IMR-90 (cell line): Measurements from ENCODE around the gene SPRED2. TPM values are rescaled to one million over a fixed set of nuclear protein-coding genes. Genes with fewer than 3 reads are reported as not detected.
A peak's percentile ranks its signal among the peaks of the same experiment; 100 is the strongest.

Source experiments
- ATAC-seq: fragments of 200-7000 bp; cut with Tn5 transposase; 2 replicates; pipeline ENCODE4 v1.9.1; 2020; ENCODE audit warnings: low read depth, mild to moderate bottlenecking, moderate library complexity
- BruUV-seq: library from RNA; stranded (reverse); fragments of 400-500 nt; replicated peaks from 2 replicates; lab custom pipeline; 2021; lab: Mats Ljungman, UMichigan
- CTCF ChIA-PET: fragments of 300-600 bp; formaldehyde crosslinking; extraction: SDS; loops from one replicate; lab custom pipeline; 2021; ENCODE audit warnings: antibody characterized with exemption; lab: Yijun Ruan, JAX
- POLR2A ChIA-PET: fragments of 300-600 bp; sonication (Branson Sonifier 250); formaldehyde crosslinking; loops from one replicate; lab custom pipeline; 2022; ENCODE audit warnings: antibody characterized with exemption; ENCODE audit not compliant: unreplicated experiment; lab: Charles Lee
- DNase-seq: peaks from one replicate; pipeline ENCODE4 v3.0.0; 2013
- H2AFZ ChIP-seq: replicated peaks from 2 replicates; pipeline ENCODE3; 2013; ENCODE audit warnings: low read length, mild to moderate bottlenecking; ENCODE audit not compliant: poor library complexity
- H2AK5ac ChIP-seq: 2 replicates; pipeline ENCODE4 v1.6.1; 2013; ENCODE audit warnings: low read depth, low read length, inconsistent platforms
- H2AK9ac ChIP-seq: replicated peaks from 2 replicates; pipeline ENCODE3; 2013; ENCODE audit warnings: mild to moderate bottlenecking, low read depth, low read length, moderate library complexity; ENCODE audit not compliant: poor library complexity
- H2BK120ac ChIP-seq: 2 replicates; pipeline ENCODE4 v1.6.1; 2013; ENCODE audit warnings: low read depth, low read length, inconsistent platforms
- H2BK15ac ChIP-seq: 3 replicates; pipeline ENCODE4 v1.6.1; 2013; ENCODE audit warnings: low read depth, low read length, inconsistent platforms
- H2BK20ac ChIP-seq: 2 replicates; pipeline ENCODE4 v1.6.1; 2013; ENCODE audit warnings: low read depth, mild to moderate bottlenecking, inconsistent platforms, low read length, moderate library complexity
- H2BK5ac ChIP-seq: 2 replicates; pipeline ENCODE4 v1.6.1; 2013; ENCODE audit warnings: mild to moderate bottlenecking, low read depth, low read length, inconsistent platforms; ENCODE audit not compliant: poor library complexity, severe bottlenecking
- H3K14ac ChIP-seq: replicated peaks from 2 replicates; pipeline ENCODE4 v1.6.1; 2013; ENCODE audit warnings: low read depth, low read length, inconsistent platforms
- H3K18ac ChIP-seq: 2 replicates; pipeline ENCODE4 v1.6.1; 2013; ENCODE audit warnings: low read depth, low read length, control low read depth
- H3K23ac ChIP-seq: 2 replicates; pipeline ENCODE4 v1.6.1; 2013; ENCODE audit warnings: low read depth, low read length, inconsistent platforms
- H3K27ac ChIP-seq: 2 replicates; pipeline ENCODE4 v1.5.1; 2013; ENCODE audit warnings: mild to moderate bottlenecking, control low read depth, low read length; ENCODE audit not compliant: insufficient read depth
- H3K27me3 ChIP-seq: 2 replicates; pipeline ENCODE4 v1.6.1; 2013; ENCODE audit warnings: low read length; ENCODE audit not compliant: control insufficient read depth, insufficient read depth
- H3K36me3 ChIP-seq: 2 replicates; pipeline ENCODE4 v1.6.1; 2013; ENCODE audit warnings: low read length, mixed read lengths; ENCODE audit not compliant: control insufficient read depth, insufficient read depth
- H3K4ac ChIP-seq: 2 replicates; pipeline ENCODE4 v1.6.1; 2013; ENCODE audit warnings: low read depth, low read length, inconsistent platforms
- H3K4me1 ChIP-seq: 2 replicates; pipeline ENCODE4 v1.6.1; 2013; ENCODE audit warnings: low read length, mixed read lengths; ENCODE audit not compliant: control insufficient read depth, insufficient read depth
- H3K4me2 ChIP-seq: 2 replicates; pipeline ENCODE4 v1.6.1; 2013; ENCODE audit warnings: low read depth, mild to moderate bottlenecking, control low read depth, low read length, moderate library complexity
- H3K4me3 ChIP-seq: 2 replicates; pipeline ENCODE4 v1.5.1; 2013; ENCODE audit warnings: low read depth, mild to moderate bottlenecking, control low read depth, low read length, moderate library complexity; ENCODE audit not compliant: insufficient read depth
- H3K56ac ChIP-seq: 2 replicates; pipeline ENCODE4 v1.6.1; 2013; ENCODE audit warnings: low read length, inconsistent platforms; ENCODE audit not compliant: insufficient read depth; ENCODE audit errors: extremely low read depth
- H3K79me1 ChIP-seq, 2 experiments: 2 replicates each; pipeline ENCODE4 v1.6.1; 2013; ENCODE audit warnings: low read length in 2 of 2, inconsistent platforms in 1 of 2, low read depth in 1 of 2
- H3K9ac ChIP-seq: 2 replicates; pipeline ENCODE4 v1.6.1; 2013; ENCODE audit warnings: low read depth, low read length, control low read depth
- H3K9me1 ChIP-seq: 2 replicates; pipeline ENCODE4 v1.6.1; 2013; ENCODE audit warnings: low read length, inconsistent platforms; ENCODE audit not compliant: insufficient read depth
- H3K9me3 ChIP-seq: 2 replicates; pipeline ENCODE4 v1.6.1; 2013; ENCODE audit warnings: low read length; ENCODE audit not compliant: control insufficient read depth, insufficient read depth
- H4K20me1 ChIP-seq: 2 replicates; pipeline ENCODE4 v1.6.1; 2013; ENCODE audit warnings: low read length, inconsistent platforms; ENCODE audit not compliant: insufficient read depth
- H4K5ac ChIP-seq: 2 replicates; pipeline ENCODE4 v1.6.1; 2013; ENCODE audit warnings: mild to moderate bottlenecking, low read depth, low read length, control low read depth
- H4K8ac ChIP-seq, 2 experiments: 2 replicates each; pipeline ENCODE4 v1.6.1; 2013; ENCODE audit warnings: low read depth in 2 of 2, low read length in 2 of 2, control low read depth in 1 of 2, inconsistent platforms in 1 of 2
- H4K91ac ChIP-seq: 2 replicates; pipeline ENCODE4 v1.6.1; 2013; ENCODE audit warnings: low read depth, low read length, inconsistent platforms; ENCODE audit not compliant: insufficient read depth
- CTCF ChIP-seq: conservative IDR thresholded peaks from 2 replicates; pipeline ENCODE4 v1.5.1; 2012; ENCODE audit warnings: mild to moderate bottlenecking, low read depth, low read length, improper control_type of control experiment
- RCOR1 ChIP-seq: IDR thresholded peaks from 2 replicates; pipeline ENCODE4 v1.6.1; 2012; ENCODE audit warnings: mild to moderate bottlenecking, low read length, improper control_type of control experiment; ENCODE audit not compliant: insufficient replicate concordance
- WGBS, 2 experiments: methylation state at CpG; one replicate each; pipeline versions ENCODE4 v1.1.5 to v1.1.7; 2013; ENCODE audit warnings: missing lambda C conversion rate in 2 of 2; ENCODE audit not compliant: insufficient read length in 1 of 2; ENCODE audit errors: extremely low coverage in 2 of 2; 5-methylcytosine and 5-hydroxymethylcytosine counted together
- dilution Hi-C: fragments of 300-500 bp; cut with HindIII; formaldehyde crosslinking; loops from one replicate; pipeline ENCODE4 v1.14.3; 2018; ENCODE audit warnings: low sequenced_read_pairs; ENCODE audit not compliant: unreplicated experiment
- in situ Hi-C: fragments of 300-500 bp; cut with MboI; formaldehyde crosslinking; loops from 3 replicates; pipeline ENCODE4 v1.14.3; 2019; ENCODE audit warnings: low sequenced_read_pairs, inconsistent platforms, mixed read lengths
- intact Hi-C: fragments of 100-400 bp; cut with micrococcal nuclease; formaldehyde crosslinking; loops from 2 replicates; pipeline ENCODE4 v1.10.0; 2022
- polyA plus RNA-seq, 3 experiments: library from polyadenylated mRNA; depleted of rRNA; stranded (reverse); fragments of >200 nt; gene quantifications; 2 replicates each; pipeline ENCODE4 v1.2.3, GENCODE V29; 2012; ENCODE audit warnings: low replicate concordance in 1 of 3
- total RNA-seq: library from RNA; depleted of rRNA; stranded (reverse); fragments of >200 nt; gene quantifications from 2 replicates; pipeline ENCODE4 v1.2.3, GENCODE V29; 2012
- TF ChIP-seq, protein P1 (sequence below): fragments of 150-350 bp; IDR thresholded peaks from 2 replicates; pipeline ENCODE4 v1.6.1; 2016; ENCODE audit warnings: low read depth, mild to moderate bottlenecking, low read length, moderate library complexity, borderline replicate concordance

The SPRED2 gene
- total and polyA plus RNA-seq, 2 of the 4 experiments (the other 2 are of a cell fraction) = 4.8 to 18.7 TPM

DNA sequence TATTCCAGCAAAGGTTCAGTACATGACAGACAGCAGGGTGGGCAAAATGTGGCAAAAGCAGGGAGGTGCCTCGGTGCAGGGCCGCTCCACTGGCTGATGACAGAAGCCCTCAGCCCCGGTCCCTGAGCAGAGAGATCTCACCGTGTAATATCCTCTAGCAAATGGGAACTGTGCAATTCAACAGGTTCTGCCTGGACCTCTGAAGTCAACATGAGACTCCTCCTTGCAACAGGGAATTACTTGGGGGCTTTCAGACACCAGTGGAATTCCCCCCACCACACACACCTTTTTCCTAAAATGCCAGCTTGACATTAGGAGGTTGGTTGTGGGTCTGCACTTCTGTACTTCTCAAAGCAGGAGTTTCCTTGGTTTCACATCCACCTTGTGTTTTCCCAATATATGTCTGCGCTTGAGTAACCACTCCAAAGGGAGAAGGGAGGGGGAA lies 50.8 kb downstream of the SPRED2 start:
- ChIA-PET POLR2A (no interaction called here), CTCF (no interaction called here)
- no peak overlapping the region; the same call in 2 of the 3 replicates for H2BK15ac ChIP-seq
- H3K56ac ChIP-seq = no peak overlapping the region
- DNase-seq (no peak), ATAC-seq (no peak)
- H4K20me1 ChIP-seq = peaks cover 60% of the 10 kb centered on the region
- no peak overlapping the region for H3K14ac ChIP-seq
- H2BK120ac ChIP-seq = 0 out of 2 replicates have a peak overlapping the region, but pooled peaks have one; percentile 3
- 95% methylated on average over 3 of the region's 5 CpGs; no CpG with 5 or more reads in 1 of the 2 experiments for WGBS, 2 experiments
- H2BK20ac ChIP-seq = 0 out of 2 replicates have a peak overlapping the region, but pooled peaks have one; percentile 2
- no peak overlapping the region for H3K4me2 ChIP-seq
- peaks cover 46% of the 10 kb centered on the region for H3K9me1 ChIP-seq
- H3K79me1 ChIP-seq = peaks cover 46 to 87% of the 10 kb centered on the region in 2 experiments
- H4K8ac ChIP-seq = no peak overlapping the region
- no peak overlapping the region for H4K91ac ChIP-seq
- H2AK5ac ChIP-seq = 0 out of 2 replicates have a peak overlapping the region, but pooled peaks have one; percentile 22
- BruUV-seq = no TSS peak
- in situ Hi-C loops = no loop called here
- H3K9ac ChIP-seq = no peak overlapping the region
- H3K18ac ChIP-seq = no peak overlapping the region
- no peak overlapping the region for H3K27ac ChIP-seq
- H3K4me1 ChIP-seq = peaks cover 31% of the 10 kb centered on the region
- dilution Hi-C loops = no loop called here
- peak overlapping the region; percentile 16; the same call in 1 of the 2 replicates for H3K23ac ChIP-seq
- intact Hi-C loops = no loop called here
- no peak overlapping the region for H3K4ac ChIP-seq
- H4K5ac ChIP-seq = no peak overlapping the region
- no peaks in the 10 kb centered on the region for H3K9me3 ChIP-seq
- H2AK9ac ChIP-seq = no peak overlapping the region
- no peak overlapping the region for H2AFZ ChIP-seq
- no peaks in the 10 kb centered on the region for H3K27me3 ChIP-seq
- H2BK5ac ChIP-seq = no peak overlapping the region
- TF ChIP-seq, protein P1, sequence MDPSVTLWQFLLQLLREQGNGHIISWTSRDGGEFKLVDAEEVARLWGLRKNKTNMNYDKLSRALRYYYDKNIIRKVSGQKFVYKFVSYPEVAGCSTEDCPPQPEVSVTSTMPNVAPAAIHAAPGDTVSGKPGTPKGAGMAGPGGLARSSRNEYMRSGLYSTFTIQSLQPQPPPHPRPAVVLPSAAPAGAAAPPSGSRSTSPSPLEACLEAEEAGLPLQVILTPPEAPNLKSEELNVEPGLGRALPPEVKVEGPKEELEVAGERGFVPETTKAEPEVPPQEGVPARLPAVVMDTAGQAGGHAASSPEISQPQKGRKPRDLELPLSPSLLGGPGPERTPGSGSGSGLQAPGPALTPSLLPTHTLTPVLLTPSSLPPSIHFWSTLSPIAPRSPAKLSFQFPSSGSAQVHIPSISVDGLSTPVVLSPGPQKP = no peak
- TF ChIP-seq RCOR1 (no peak), CTCF (no peak)
- H3K36me3 ChIP-seq = no peaks in the 10 kb centered on the region
- no peak overlapping the region for H3K4me3 ChIP-seq
